A549 (cell line): ENCODE results near the gene MAPK4. TPM values are rescaled to one million over a fixed set of nuclear protein-coding genes. Genes with fewer than 3 reads are reported as not detected.

Source experiments
- ATAC-seq, 2 experiments: fragments of 200-7000 bp in 1 of 2; fragments of >200 bp in 1 of 2; cut with Nextera tagmentation in 1 of 2; cut with Tn5 transposase in 1 of 2; 3 replicates each; pipeline versions ENCODE4 v1.8.0 to v1.9.1; 2018 to 2020; ENCODE audit warnings: mild to moderate bottlenecking in 1 of 2, moderate library complexity in 1 of 2
- CTCF ChIA-PET: fragments of 300-600 bp; sonication (Branson Sonifier 250); formaldehyde crosslinking; extraction: SDS; loops from one replicate; lab custom pipeline; 2021; ENCODE audit warnings: antibody characterized with exemption, inconsistent platforms; lab: Yijun Ruan, JAX
- POLR2A ChIA-PET: fragments of 350-600 bp; formaldehyde crosslinking; extraction: SDS; loops from one replicate; lab custom pipeline; 2021; ENCODE audit warnings: antibody characterized with exemption, inconsistent platforms; lab: Yijun Ruan, JAX
- DNase-seq, 2 experiments: peaks; one replicate each; pipeline versions ENCODE4 v3.0.0 to v3.0.0-alpha.2; 2011 to 2016; ENCODE audit warnings: low read depth in 1 of 2, low spot score in 1 of 2
- FAIRE-seq: peaks from 2 replicates; lab custom pipeline; 2011; peaks lifted over from hg19 to GRCh38; lab: Jason Lieb, UNC
- H3K27ac ChIP-seq, 2 experiments: fragments of >200 bp; sonication (Bioruptor Twin); formaldehyde crosslinking; 3 replicates each; pipeline ENCODE4 v1.5.1; 2016 to 2017
- H3K4me1 ChIP-seq: fragments of >200 bp; sonication (Bioruptor Twin); formaldehyde crosslinking; 3 replicates; pipeline ENCODE4 v1.6.1; 2016
- H3K4me2 ChIP-seq: fragments of >200 bp; sonication (Bioruptor Twin); formaldehyde crosslinking; 3 replicates; pipeline ENCODE4 v1.6.1; 2016
- H3K4me3 ChIP-seq: fragments of >200 bp; sonication (Bioruptor Twin); formaldehyde crosslinking; 3 replicates; pipeline ENCODE4 v1.5.1; 2016
- H3K9me3 ChIP-seq: fragments of >200 bp; sonication (Bioruptor Twin); formaldehyde crosslinking; 3 replicates; pipeline ENCODE4 v1.6.1; 2016
- BHLHE40 ChIP-seq: IDR thresholded peaks from 2 replicates; pipeline ENCODE4 v1.6.1; 2012; ENCODE audit warnings: low read depth, low read length, inconsistent platforms
- CEBPB ChIP-seq, 2 experiments: fragments of >200 bp in 1 of 2; sonication (Bioruptor Twin) in 1 of 2; formaldehyde crosslinking in 1 of 2; IDR thresholded peaks; 2 replicates each; pipeline ENCODE4 v1.6.1; 2012 to 2016
- CHD2 ChIP-seq: fragments of 150-350 bp; IDR thresholded peaks from 2 replicates; pipeline ENCODE4 v1.6.1; 2014; ENCODE audit warnings: low read length; ENCODE audit not compliant: partially characterized antibody
- EHMT2 ChIP-seq: fragments of 200-600 bp; sonication (generic); IDR thresholded peaks from 2 replicates; pipeline ENCODE4 v1.6.1; 2016; ENCODE audit warnings: antibody characterized with exemption, low read depth, mild to moderate bottlenecking, moderate library complexity
- FOSB ChIP-seq: fragments of 250-450 bp; sonication (Bioruptor Pico); IDR thresholded peaks from 2 replicates; pipeline ENCODE4 v1.5.0; 2020; ENCODE audit warnings: mild to moderate bottlenecking, moderate library complexity
- FOSL2 ChIP-seq, 2 experiments: fragments of 450-650 bp in 1 of 2; fragments of >200 bp in 1 of 2; sonication (Bioruptor Twin) in 1 of 2; formaldehyde crosslinking; IDR thresholded peaks; 2 replicates each; pipeline versions ENCODE4 v1.5.0 to v1.6.1; 2016 to 2020; ENCODE audit warnings: mild to moderate bottlenecking in 1 of 2, moderate library complexity in 1 of 2
- GATA3 ChIP-seq: IDR thresholded peaks from 2 replicates; pipeline ENCODE4 v1.6.1; 2012; ENCODE audit warnings: borderline replicate concordance
- HES2 ChIP-seq: fragments of >200 bp; sonication (Bioruptor Twin); formaldehyde crosslinking; IDR thresholded peaks from 2 replicates; pipeline ENCODE4 v1.6.1; 2016
- HMGXB4 ChIP-seq: fragments of 250-450 bp; sonication (Bioruptor Pico); IDR thresholded peaks from 2 replicates; pipeline ENCODE4 v1.5.0; 2021; ENCODE audit warnings: mild to moderate bottlenecking, moderate library complexity, borderline replicate concordance
- HOXA7 ChIP-seq: fragments of 250-450 bp; sonication (Bioruptor Pico); IDR thresholded peaks from 2 replicates; pipeline ENCODE4 v1.5.0; 2020; ENCODE audit warnings: mild to moderate bottlenecking, moderate library complexity
- HOXB13 ChIP-seq: fragments of 250-450 bp; sonication (Bioruptor Pico); IDR thresholded peaks from 2 replicates; pipeline ENCODE4 v1.5.0; 2020; ENCODE audit warnings: low read depth, mild to moderate bottlenecking, moderate library complexity
- JUN ChIP-seq, 2 experiments: fragments of >200 bp; sonication (Bioruptor Twin); formaldehyde crosslinking; IDR thresholded peaks; 2 replicates in 1 of 2; 3 replicates in 1 of 2; pipeline ENCODE4 v1.6.1; 2016 to 2017
- JUNB ChIP-seq: fragments of >200 bp; sonication (Bioruptor Twin); formaldehyde crosslinking; IDR thresholded peaks from 2 replicates; pipeline ENCODE4 v1.6.1; 2016
- KDM1A ChIP-seq: fragments of 200-600 bp; sonication (generic); IDR thresholded peaks from 2 replicates; pipeline ENCODE4 v1.6.1; 2016; ENCODE audit warnings: low read depth, mild to moderate bottlenecking
- RAD21 ChIP-seq, 2 experiments: fragments of >200 bp in 1 of 2; sonication (Bioruptor Twin) in 1 of 2; formaldehyde crosslinking in 1 of 2; IDR thresholded peaks in 1 of 2; conservative IDR thresholded peaks in 1 of 2; 2 replicates in 1 of 2; 3 replicates in 1 of 2; pipeline ENCODE4 v1.6.1; 2012 to 2018; ENCODE audit warnings: inconsistent platforms in 1 of 2
- RARB ChIP-seq: fragments of 250-450 bp; sonication (Bioruptor Pico); IDR thresholded peaks from 2 replicates; pipeline ENCODE4 v1.8.0; 2021; ENCODE audit warnings: mild to moderate bottlenecking, moderate library complexity
- RCOR1 ChIP-seq: fragments of 150-350 bp; IDR thresholded peaks from 2 replicates; pipeline ENCODE4 v1.6.1; 2014; ENCODE audit warnings: antibody characterized with exemption, low read length, low read depth
- RFX5 ChIP-seq: fragments of 450-650 bp; IDR thresholded peaks from 2 replicates; pipeline ENCODE4 v1.7.1; 2014; ENCODE audit warnings: antibody characterized with exemption, mild to moderate bottlenecking, moderate library complexity
- RNF2 ChIP-seq: fragments of 200-600 bp; sonication (generic); IDR thresholded peaks from 2 replicates; pipeline ENCODE4 v1.6.1; 2016; ENCODE audit warnings: low read depth, mild to moderate bottlenecking, antibody characterized with exemption, moderate library complexity, borderline replicate concordance
- SREBF2 ChIP-seq: fragments of 450-650 bp; IDR thresholded peaks from 2 replicates; pipeline ENCODE4 v1.6.1; 2014; ENCODE audit warnings: mild to moderate bottlenecking, moderate library complexity
- TP53 ChIP-seq: fragments of 250-450 bp; sonication (Bioruptor Pico); IDR thresholded peaks from 2 replicates; pipeline ENCODE4 v1.5.0; 2021; ENCODE audit warnings: mild to moderate bottlenecking, moderate library complexity
- ZC3H11A ChIP-seq: fragments of 450-650 bp; IDR thresholded peaks from 2 replicates; pipeline ENCODE4 v1.6.1; 2014; ENCODE audit warnings: antibody characterized with exemption, mild to moderate bottlenecking
- WGBS: methylation state at CpG from one replicate; pipeline ENCODE4 v1.1.6; 2017; ENCODE audit errors: missing lambda C conversion rate; 5-methylcytosine and 5-hydroxymethylcytosine counted together
- polyA plus RNA-seq, 4 experiments: library from polyadenylated mRNA; depleted of rRNA in 3 of 4; stranded (reverse); fragments of >200 nt; fragmentation: RNase III in 1 of 4; extraction: RNeasy Plus Mini Kit Qiagen cat#74134 plus additional on column Dnase treatment in 1 of 4; gene quantifications; 2 replicates in 3 of 4; 3 replicates in 1 of 4; pipeline ENCODE4 v1.2.3, GENCODE V29; 2011 to 2017
- TF ChIP-seq, protein P1 (sequence below): fragments of 200-600 bp; sonication (generic); IDR thresholded peaks from 2 replicates; pipeline ENCODE4 v1.6.1; 2016; ENCODE audit warnings: antibody characterized with exemption, mild to moderate bottlenecking, moderate library complexity
- TF ChIP-seq, protein P2 (sequence below): fragments of >200 bp; sonication (Bioruptor Twin); formaldehyde crosslinking; IDR thresholded peaks from 3 replicates; pipeline ENCODE4 v1.5.1; 2016

Gene MAPK4
- polyA plus RNA-seq, 2 of the 4 experiments (the other 2 are of a cell fraction), result 0.01 TPM; not detected in 1

GRCh38 chr18:50638016-50638883 is 78.4 kb downstream of the MAPK4 start:
- ATAC-seq, result no peak
- ChIA-PET CTCF (no interaction called here), POLR2A (no interaction called here)
- H3K4me2 ChIP-seq, result no peak overlapping the region
- no peak for FAIRE-seq
- WGBS, result 65% methylated on average over 10 of the region's 10 CpGs
- TF ChIP-seq, protein P1, sequence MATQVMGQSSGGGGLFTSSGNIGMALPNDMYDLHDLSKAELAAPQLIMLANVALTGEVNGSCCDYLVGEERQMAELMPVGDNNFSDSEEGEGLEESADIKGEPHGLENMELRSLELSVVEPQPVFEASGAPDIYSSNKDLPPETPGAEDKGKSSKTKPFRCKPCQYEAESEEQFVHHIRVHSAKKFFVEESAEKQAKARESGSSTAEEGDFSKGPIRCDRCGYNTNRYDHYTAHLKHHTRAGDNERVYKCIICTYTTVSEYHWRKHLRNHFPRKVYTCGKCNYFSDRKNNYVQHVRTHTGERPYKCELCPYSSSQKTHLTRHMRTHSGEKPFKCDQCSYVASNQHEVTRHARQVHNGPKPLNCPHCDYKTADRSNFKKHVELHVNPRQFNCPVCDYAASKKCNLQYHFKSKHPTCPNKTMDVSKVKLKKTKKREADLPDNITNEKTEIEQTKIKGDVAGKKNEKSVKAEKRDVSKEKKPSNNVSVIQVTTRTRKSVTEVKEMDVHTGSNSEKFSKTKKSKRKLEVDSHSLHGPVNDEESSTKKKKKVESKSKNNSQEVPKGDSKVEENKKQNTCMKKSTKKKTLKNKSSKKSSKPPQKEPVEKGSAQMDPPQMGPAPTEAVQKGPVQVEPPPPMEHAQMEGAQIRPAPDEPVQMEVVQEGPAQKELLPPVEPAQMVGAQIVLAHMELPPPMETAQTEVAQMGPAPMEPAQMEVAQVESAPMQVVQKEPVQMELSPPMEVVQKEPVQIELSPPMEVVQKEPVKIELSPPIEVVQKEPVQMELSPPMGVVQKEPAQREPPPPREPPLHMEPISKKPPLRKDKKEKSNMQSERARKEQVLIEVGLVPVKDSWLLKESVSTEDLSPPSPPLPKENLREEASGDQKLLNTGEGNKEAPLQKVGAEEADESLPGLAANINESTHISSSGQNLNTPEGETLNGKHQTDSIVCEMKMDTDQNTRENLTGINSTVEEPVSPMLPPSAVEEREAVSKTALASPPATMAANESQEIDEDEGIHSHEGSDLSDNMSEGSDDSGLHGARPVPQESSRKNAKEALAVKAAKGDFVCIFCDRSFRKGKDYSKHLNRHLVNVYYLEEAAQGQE, result no peak
- TF ChIP-seq RCOR1, result no peak
- TF ChIP-seq JUNB, result no peak
- no peak for TF ChIP-seq HES2
- TF ChIP-seq SREBF2, result no peak
- TF ChIP-seq RFX5, result no peak
- TF ChIP-seq RAD21 (conservative IDR thresholded peaks at IDR 0.05 in 1 of 2, IDR thresholded peaks at IDR 0.05 in 1 of 2), result no peak
- no peak for TF ChIP-seq EHMT2
- no peak for TF ChIP-seq CEBPB (IDR thresholded peaks at IDR 0.05)
- TF ChIP-seq FOSL2 (IDR thresholded peaks at IDR 0.05), result no peak
- no peak for TF ChIP-seq FOSL2 (CRISPR knock-in tag; IDR thresholded peaks at IDR 0.05)
- no peak for TF ChIP-seq HOXB13 (CRISPR knock-in tag)
- TF ChIP-seq BHLHE40, result no peak
- TF ChIP-seq ZC3H11A, result no peak
- TF ChIP-seq GATA3, result no peak
- no peak for TF ChIP-seq JUN (IDR thresholded peaks at IDR 0.05)
- TF ChIP-seq FOSB (CRISPR knock-in tag), result no peak
- TF ChIP-seq RNF2, result no peak
- TF ChIP-seq HMGXB4 (CRISPR knock-in tag), result no peak
- H3K9me3 ChIP-seq, result no peaks in the 10 kb centered on the region
- H3K4me1 ChIP-seq, result no peaks in the 10 kb centered on the region
- no peak for DNase-seq
- no peak overlapping the region for H3K27ac ChIP-seq
- H3K4me3 ChIP-seq, result no peak overlapping the region

GRCh38 chr18:50638884-50639420 is 79.1 kb downstream of the MAPK4 start:
- ChIA-PET POLR2A (no interaction called here), CTCF (no interaction called here)
- no peak for DNase-seq
- no peaks in the 10 kb centered on the region for H3K4me1 ChIP-seq
- H3K27ac ChIP-seq, result no peak overlapping the region
- no peaks in the 10 kb centered on the region for H3K9me3 ChIP-seq
- no CpG with 5 or more reads among the region's 1 CpG for WGBS
- TF ChIP-seq TP53 (no peak), KDM1A (no peak), FOSL2 (IDR thresholded peaks at IDR 0.05) (no peak), FOSL2 (CRISPR knock-in tag; IDR thresholded peaks at IDR 0.05) (no peak), CEBPB (IDR thresholded peaks at IDR 0.05) (no peak), JUN (IDR thresholded peaks at IDR 0.05) (no peak), CHD2 (no peak), HOXA7 (CRISPR knock-in tag) (no peak), GATA3 (no peak), RARB (CRISPR knock-in tag) (no peak), HES2 (no peak)
- TF ChIP-seq, protein P2, sequence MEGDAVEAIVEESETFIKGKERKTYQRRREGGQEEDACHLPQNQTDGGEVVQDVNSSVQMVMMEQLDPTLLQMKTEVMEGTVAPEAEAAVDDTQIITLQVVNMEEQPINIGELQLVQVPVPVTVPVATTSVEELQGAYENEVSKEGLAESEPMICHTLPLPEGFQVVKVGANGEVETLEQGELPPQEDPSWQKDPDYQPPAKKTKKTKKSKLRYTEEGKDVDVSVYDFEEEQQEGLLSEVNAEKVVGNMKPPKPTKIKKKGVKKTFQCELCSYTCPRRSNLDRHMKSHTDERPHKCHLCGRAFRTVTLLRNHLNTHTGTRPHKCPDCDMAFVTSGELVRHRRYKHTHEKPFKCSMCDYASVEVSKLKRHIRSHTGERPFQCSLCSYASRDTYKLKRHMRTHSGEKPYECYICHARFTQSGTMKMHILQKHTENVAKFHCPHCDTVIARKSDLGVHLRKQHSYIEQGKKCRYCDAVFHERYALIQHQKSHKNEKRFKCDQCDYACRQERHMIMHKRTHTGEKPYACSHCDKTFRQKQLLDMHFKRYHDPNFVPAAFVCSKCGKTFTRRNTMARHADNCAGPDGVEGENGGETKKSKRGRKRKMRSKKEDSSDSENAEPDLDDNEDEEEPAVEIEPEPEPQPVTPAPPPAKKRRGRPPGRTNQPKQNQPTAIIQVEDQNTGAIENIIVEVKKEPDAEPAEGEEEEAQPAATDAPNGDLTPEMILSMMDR, result no peak
- TF ChIP-seq, all 56 proteins: peak for 0
- FAIRE-seq (no peak), ATAC-seq (no peak)
- Histone ChIP-seq H3K4me3 (no peak overlapping the region), H3K4me2 (no peak overlapping the region)
